DND-41 (cell line): ENCODE measurements around the gene ACP3.

ENCODE experiments used
- ATAC-seq: fragments of 200-7000 bp; cut with Tn5 transposase; 3 replicates; pipeline ENCODE4 v1.9.1; 2021; ENCODE audit warnings: low read depth; ENCODE audit not compliant: insufficient read depth
- DNase-seq: peaks from one replicate; pipeline ENCODE4 v3.0.0-alpha.2; 2020
- H2AFZ ChIP-seq: 2 replicates; pipeline ENCODE4 v1.6.0; 2012; ENCODE audit warnings: low read depth, low read length
- H3K27ac ChIP-seq: 2 replicates; pipeline ENCODE4 v1.5.1; 2012; ENCODE audit warnings: low read length, inconsistent platforms
- H3K27me3 ChIP-seq: fragments of 200-600 bp; sonication (generic); 2 replicates; pipeline ENCODE4 v1.6.0; 2012; ENCODE audit warnings: low read length, mild to moderate bottlenecking, inconsistent platforms; ENCODE audit not compliant: insufficient read depth, poor library complexity
- H3K36me3 ChIP-seq: 2 replicates; pipeline ENCODE4 v1.5.1; 2012; ENCODE audit warnings: low read length, inconsistent platforms; ENCODE audit not compliant: insufficient read depth
- H3K4me1 ChIP-seq: 2 replicates; pipeline ENCODE4 v1.5.1; 2012; ENCODE audit warnings: mild to moderate bottlenecking, low read length; ENCODE audit not compliant: insufficient read depth
- H3K4me2 ChIP-seq: 2 replicates; pipeline ENCODE4 v1.6.0; 2012; ENCODE audit warnings: mild to moderate bottlenecking, moderate library complexity, low read length, inconsistent platforms; ENCODE audit not compliant: insufficient read depth
- H3K4me3 ChIP-seq, 2 experiments: fragments of 200-600 bp in 1 of 2; shearing (Covaris generic) in 1 of 2; 2 replicates each; pipeline ENCODE4 v1.5.1; 2012 to 2016; ENCODE audit warnings: inconsistent platforms in 2 of 2, low read length in 2 of 2, mild to moderate bottlenecking in 2 of 2, low read depth in 1 of 2, moderate library complexity in 1 of 2
- H3K79me2 ChIP-seq: 2 replicates; pipeline ENCODE4 v1.6.0; 2012; ENCODE audit warnings: low read length, inconsistent platforms; ENCODE audit not compliant: insufficient read depth
- H3K9ac ChIP-seq: 2 replicates; pipeline ENCODE4 v1.6.0; 2012; ENCODE audit warnings: low read depth, mild to moderate bottlenecking, inconsistent platforms, low read length, moderate library complexity
- H3K9me3 ChIP-seq: 2 replicates; pipeline ENCODE4 v1.5.1; 2012; ENCODE audit warnings: low read length, moderate library complexity, mild to moderate bottlenecking, inconsistent platforms; ENCODE audit not compliant: insufficient read depth, severe bottlenecking
- H4K20me1 ChIP-seq: 2 replicates; pipeline ENCODE4 v1.6.0; 2012; ENCODE audit warnings: low read length; ENCODE audit not compliant: insufficient read depth
- CTCF ChIP-seq: IDR thresholded peaks from 2 replicates; pipeline ENCODE4 v1.5.1; 2012; ENCODE audit warnings: borderline replicate concordance, low read length, moderate library complexity, mild to moderate bottlenecking; ENCODE audit not compliant: poor library complexity, severe bottlenecking; ENCODE audit errors: extremely low read depth
- EZH2 ChIP-seq: IDR thresholded peaks from 3 replicates; pipeline ENCODE4 v1.6.1; 2012; ENCODE audit warnings: borderline replicate concordance, low read depth, mild to moderate bottlenecking, moderate library complexity, low read length, inconsistent platforms; ENCODE audit not compliant: severe bottlenecking

Gene ACP3

GRCh38 chr3:132347811-132348210 is 30.6 kb downstream of the ACP3 start:
- TF ChIP-seq EZH2 (no peak), CTCF (no peak)

GRCh38 chr3:132348531-132348930 is 31.3 kb downstream of the ACP3 start:
- TF ChIP-seq EZH2 (no peak), CTCF (no peak)
- Histone ChIP-seq H3K27ac (no peak overlapping the region), H3K27me3 (peaks cover 21% of the 10 kb centered on the region), H3K9ac (no peak overlapping the region), H3K9me3 (no peaks in the 10 kb centered on the region), H3K79me2 (no peaks in the 10 kb centered on the region), H2AFZ (no peak overlapping the region), H3K4me1 (no peaks in the 10 kb centered on the region), H3K4me2 (no peak overlapping the region), H4K20me1 (0 out of 2 replicates have a peak, but pooled peaks cover 2% of the 10 kb centered on the region), H3K4me3 (no peak overlapping the region), H3K36me3 (no peaks in the 10 kb centered on the region)
- no peak for ATAC-seq
- DNase-seq: no peak

More at GRCh38 chr3:132347811-132348210, 30.6 kb downstream of the ACP3 start:
- peaks cover 16% of the 10 kb centered on the region for H3K27me3 ChIP-seq
- no peak overlapping the region for H3K9ac ChIP-seq
- no peaks in the 10 kb centered on the region for H3K79me2 ChIP-seq
- no peak for DNase-seq
- H3K27ac ChIP-seq: no peak overlapping the region
- no peaks in the 10 kb centered on the region for H3K4me1 ChIP-seq
- no peak overlapping the region for H2AFZ ChIP-seq
- H3K9me3 ChIP-seq: no peaks in the 10 kb centered on the region
- H3K4me3 ChIP-seq: no peak overlapping the region
- no peak for ATAC-seq
- H4K20me1 ChIP-seq: 0 out of 2 replicates have a peak, but pooled peaks cover 2% of the 10 kb centered on the region
- no peaks in the 10 kb centered on the region for H3K36me3 ChIP-seq
- no peak overlapping the region for H3K4me2 ChIP-seq

- Histone ChIP-seq H3K9me3 (no peaks in the 10 kb centered on the region), H3K4me3 (no peak overlapping the region), H2AFZ (no peak overlapping the region), H3K79me2 (no peaks in the 10 kb centered on the region), H3K4me2 (no peak overlapping the region), H3K27ac (no peak overlapping the region), H4K20me1 (0 out of 2 replicates have a peak, but pooled peaks cover 1% of the 10 kb centered on the region), H3K9ac (no peak overlapping the region), H3K4me1 (no peaks in the 10 kb centered on the region), H3K27me3 (peaks cover 22% of the 10 kb centered on the region), H3K36me3 (no peaks in the 10 kb centered on the region)
- ATAC-seq: no peak
- no peak for DNase-seq
- TF ChIP-seq EZH2: no peak
- no peak for TF ChIP-seq CTCF
Measured at GRCh38 chr3:132350814-132351213, 33.6 kb downstream of the ACP3 start.
